HepG2 (cell line): Measurements from ENCODE around the gene RIMBP2. TPM values are rescaled to one million over a fixed set of nuclear protein-coding genes. Genes with fewer than 3 reads are reported as not detected.

ENCODE experiments used
- ATAC-seq: fragments of 200-7000 bp; cut with Tn5 transposase; 3 replicates; pipeline ENCODE4 v1.9.1; 2020; ENCODE audit warnings: mild to moderate bottlenecking, moderate library complexity
- BruUV-seq: library from RNA; stranded (reverse); fragments of 400-500 nt; replicated peaks from 2 replicates; lab custom pipeline; 2021; lab: Mats Ljungman, UMichigan
- CTCF ChIA-PET: fragments of 300-600 bp; formaldehyde crosslinking; extraction: SDS; loops from one replicate; lab custom pipeline; 2021; ENCODE audit warnings: low total read pairs, inconsistent platforms, low intra/inter-chr PET ratio; lab: Yijun Ruan, JAX
- POLR2A ChIA-PET: fragments of 350-600 bp; sonication (Branson Sonifier 250); formaldehyde crosslinking; loops from one replicate; lab custom pipeline; 2020; ENCODE audit warnings: antibody characterized with exemption, inconsistent platforms; lab: Yijun Ruan, JAX
- DNase-seq: peaks from one replicate; pipeline ENCODE4 v3.0.0-alpha.2; 2015; ENCODE audit warnings: low spot score
- FAIRE-seq: peaks from 3 replicates; lab custom pipeline; 2011; peaks lifted over from hg19 to GRCh38; lab: Jason Lieb, UNC
- H2AFZ ChIP-seq: one replicate; pipeline ENCODE4 v1.6.1; 2011; ENCODE audit warnings: low read length, inconsistent platforms
- H3K27ac ChIP-seq: fragments of 300-600 bp; 3 replicates; pipeline ENCODE4 v1.8.0; 2011; ENCODE audit warnings: mixed run types, mild to moderate bottlenecking, mixed read lengths, low read length, inconsistent platforms; ENCODE audit not compliant: insufficient read depth; ENCODE audit errors: extremely low read length
- H3K27me3 ChIP-seq, 2 experiments: fragments of 200-600 bp in 1 of 2; 2 replicates in 1 of 2; 3 replicates in 1 of 2; pipeline versions ENCODE4 v1.6.0 to v1.8.0; 2011; ENCODE audit warnings: low read length in 2 of 2, mild to moderate bottlenecking in 2 of 2, moderate library complexity in 2 of 2, inconsistent platforms in 1 of 2; ENCODE audit not compliant: insufficient read depth in 2 of 2, control insufficient read depth in 1 of 2
- H3K36me3 ChIP-seq, 2 experiments: fragments of 200-600 bp in 1 of 2; replicated peaks in 1 of 2; 2 replicates in 1 of 2; 3 replicates in 1 of 2; pipeline versions ENCODE4 v1.5.1 to v1.8.0; 2011; ENCODE audit warnings: low read length in 2 of 2, inconsistent platforms in 1 of 2; ENCODE audit not compliant: insufficient read depth in 2 of 2, control insufficient read depth in 1 of 2
- H3K4me1 ChIP-seq: 2 replicates; pipeline ENCODE4 v1.5.1; 2012; ENCODE audit warnings: low read length, inconsistent platforms; ENCODE audit not compliant: insufficient read depth
- H3K4me2 ChIP-seq: 2 replicates; pipeline ENCODE4 v1.6.0; 2011; ENCODE audit warnings: low read depth, low read length, inconsistent platforms
- H3K4me3 ChIP-seq, 3 experiments: fragments of 200-600 bp in 1 of 3; sonication (generic), shearing (Covaris generic) in 1 of 3; replicated peaks in 1 of 3; 2 replicates each; pipeline ENCODE4 v1.5.1; 2011 to 2016; ENCODE audit warnings: low read length in 3 of 3, inconsistent platforms in 2 of 3, low read depth in 2 of 3, mild to moderate bottlenecking in 2 of 3, control low read depth in 1 of 3, mixed read lengths in 1 of 3; ENCODE audit not compliant: insufficient read depth in 1 of 3
- H3K79me2 ChIP-seq: one replicate; pipeline ENCODE4 v1.6.1; 2011; ENCODE audit warnings: low read length, inconsistent platforms; ENCODE audit not compliant: insufficient read depth
- H3K9ac ChIP-seq: 2 replicates; pipeline ENCODE4 v1.6.0; 2011; ENCODE audit warnings: mild to moderate bottlenecking, low read depth, low read length, inconsistent platforms; ENCODE audit not compliant: insufficient read depth
- H3K9me3 ChIP-seq: 2 replicates; pipeline ENCODE4 v1.5.1; 2012; ENCODE audit warnings: mild to moderate bottlenecking, low read length
- H4K20me1 ChIP-seq: 2 replicates; pipeline ENCODE4 v1.6.0; 2011; ENCODE audit warnings: inconsistent platforms, mild to moderate bottlenecking, low read length, moderate library complexity; ENCODE audit not compliant: insufficient read depth
- DNMT3B ChIP-seq: conservative IDR thresholded peaks from 2 replicates; pipeline ENCODE4 v1.6.1; 2016; ENCODE audit warnings: missing biosample characterization, control low read depth
- GTF3A ChIP-seq: sonication (generic); formaldehyde crosslinking; conservative IDR thresholded peaks from 2 replicates; pipeline ENCODE4 v1.4.0; 2020; ENCODE audit warnings: mild to moderate bottlenecking, missing genetic modification reagents
- HNF1A ChIP-seq, 2 experiments: sonication (generic) in 1 of 2; formaldehyde crosslinking in 1 of 2; IDR thresholded peaks; 2 replicates each; pipeline versions ENCODE4 v1.4.0 to v1.6.1; 2016 to 2020; ENCODE audit warnings: borderline replicate concordance in 1 of 2, low read depth in 1 of 2, mild to moderate bottlenecking in 1 of 2, missing genetic modification reagents in 1 of 2
- IKZF1 ChIP-seq: fragments of 450-650 bp; IDR thresholded peaks from 2 replicates; pipeline ENCODE4 v1.7.1; 2016
- SALL1 ChIP-seq: sonication (generic); formaldehyde crosslinking; IDR thresholded peaks from 2 replicates; pipeline ENCODE4 v1.8.0; 2022; ENCODE audit warnings: mild to moderate bottlenecking, missing genetic modification reagents
- TEAD2 ChIP-seq: sonication (generic); formaldehyde crosslinking; IDR thresholded peaks from 2 replicates; pipeline ENCODE4 v1.9.0; 2021; ENCODE audit warnings: missing genetic modification reagents
- ZNF30 ChIP-seq: sonication (generic); formaldehyde crosslinking; IDR thresholded peaks from 2 replicates; pipeline ENCODE4 v1.5.0; 2020; ENCODE audit warnings: mild to moderate bottlenecking, missing genetic modification reagents
- ZNF597 ChIP-seq: sonication (generic); formaldehyde crosslinking; IDR thresholded peaks from 2 replicates; pipeline ENCODE4 v1.5.0; 2020; ENCODE audit warnings: missing genetic modification reagents
- WGBS: methylation state at CpG from one replicate; pipeline ENCODE4 v1.1.6; 2017; ENCODE audit warnings: low lambda C conversion rate; 5-methylcytosine and 5-hydroxymethylcytosine counted together
- in situ Hi-C: cut with HindIII; loops from 2 replicates; pipeline ENCODE4 v1.10.0; 2017; ENCODE audit warnings: low pct_unique_long_range_greater_than_20kb; ENCODE audit not compliant: extremely low pct_ligation_motif_present
- intact Hi-C: fragments of 100-400 bp; cut with micrococcal nuclease; formaldehyde crosslinking; loops from one replicate; pipeline ENCODE4 v1.10.0; 2022; ENCODE audit not compliant: unreplicated experiment
- polyA plus RNA-seq, 8 experiments: library from polyadenylated mRNA; depleted of rRNA in 3 of 8; stranded (reverse) in 7 of 8; unstranded in 1 of 8; fragments of >200 nt; fragmentation: Illumina TruSeq in 4 of 8; extraction: Trizol in 4 of 8; gene quantifications; 2 replicates each; pipeline versions ENCODE4 v1.2.1 to v1.2.3, GENCODE V29; 2011 to 2016; ENCODE audit warnings: low read depth in 4 of 8, missing spikeins in 1 of 8, mixed read lengths in 1 of 8; ENCODE audit not compliant: insufficient read depth in 1 of 8
- total RNA-seq, 5 experiments: library from RNA; depleted of rRNA; stranded (reverse); fragments of >200 nt; fragmentation: Illumina TruSeq; extraction: Trizol; gene quantifications; 2 replicates each; pipeline ENCODE4 v1.2.3, GENCODE V29; 2016; ENCODE audit warnings: low read depth in 1 of 5

Gene RIMBP2
- total and polyA plus RNA-seq, 2 of the 13 experiments (the other 11 are each of a cell fraction or from before 2014, with no cell fraction given), result 0.03 TPM; not detected in 1

GRCh38 chr12:130645751-130646150 lies 70.3 kb downstream of the RIMBP2 start:
- ATAC-seq, result no peak
- TF ChIP-seq SALL1 (CRISPR knock-in tag), result no peak
- TF ChIP-seq IKZF1, result no peak
- TF ChIP-seq ZNF597 (CRISPR knock-in tag), result no peak
- no peak for TF ChIP-seq ZNF30 (CRISPR knock-in tag)
- TF ChIP-seq HNF1A (IDR thresholded peaks at IDR 0.05; ENCODE audit: low read depth), result no peak
- no peak for TF ChIP-seq HNF1A (CRISPR knock-in tag; IDR thresholded peaks at IDR 0.05; ENCODE audit: borderline replicate concordance)
- TF ChIP-seq GTF3A, result no peak
- TF ChIP-seq TEAD2 (CRISPR knock-in tag), result no peak
- no peak for TF ChIP-seq DNMT3B (CRISPR knock-in tag)
- TF ChIP-seq, all 625 proteins: peak for 0
- ChIA-PET CTCF (no interaction called here), POLR2A (no interaction called here)
- Histone ChIP-seq H2AFZ (no peak overlapping the region), H4K20me1 (0 out of 2 replicates have a peak, but pooled peaks cover 4% of the 10 kb centered on the region), H3K27ac (no peak overlapping the region), H3K9ac (no peak overlapping the region), H3K36me3 (no peaks in the 10 kb centered on the region), H3K27me3 (peaks cover 4 to 67% of the 10 kb centered on the region in 2 experiments; a peak in 4 of 5 replicates), H3K4me2 (no peak overlapping the region), H3K79me2 (no peaks in the 10 kb centered on the region), H3K9me3 (no peaks in the 10 kb centered on the region), H3K4me3 (no peak overlapping the region), H3K4me1 (no peaks in the 10 kb centered on the region)
- FAIRE-seq (no peak), DNase-seq (no peak)
- no TSS peak for BruUV-seq
- intact Hi-C loops (no loop called here), in situ Hi-C loops (no loop called here)
- 21% methylated on average over 2 of the region's 2 CpGs for WGBS
